Fibroblast of villous mesenchyme (primary cell): ENCODE results near the gene MMP25. TPM values are rescaled to one million over a fixed set of nuclear protein-coding genes. Genes with fewer than 3 reads are reported as not detected.

Experiments
- DNase-seq: peaks from one replicate; pipeline ENCODE4 v3.0.0-alpha.2; 2010; ENCODE audit warnings: low read depth
- H3K4me3 ChIP-seq: 2 replicates; pipeline ENCODE4 v1.5.1; 2011; ENCODE audit warnings: low read depth, mild to moderate bottlenecking, low read length
- total RNA-seq: library from RNA; depleted of rRNA; stranded (reverse); fragments of >200 nt; gene quantifications from 2 replicates; pipeline ENCODE4 v1.2.3, GENCODE V29; 2012
- TF ChIP-seq, protein P1 (sequence below): IDR thresholded peaks from 2 replicates; pipeline ENCODE4 v1.5.1; 2012; ENCODE audit warnings: low read depth, mild to moderate bottlenecking, low read length; ENCODE audit not compliant: insufficient read depth

The MMP25 gene
- total RNA-seq, 1 donor = under 0.01 TPM

DNA sequence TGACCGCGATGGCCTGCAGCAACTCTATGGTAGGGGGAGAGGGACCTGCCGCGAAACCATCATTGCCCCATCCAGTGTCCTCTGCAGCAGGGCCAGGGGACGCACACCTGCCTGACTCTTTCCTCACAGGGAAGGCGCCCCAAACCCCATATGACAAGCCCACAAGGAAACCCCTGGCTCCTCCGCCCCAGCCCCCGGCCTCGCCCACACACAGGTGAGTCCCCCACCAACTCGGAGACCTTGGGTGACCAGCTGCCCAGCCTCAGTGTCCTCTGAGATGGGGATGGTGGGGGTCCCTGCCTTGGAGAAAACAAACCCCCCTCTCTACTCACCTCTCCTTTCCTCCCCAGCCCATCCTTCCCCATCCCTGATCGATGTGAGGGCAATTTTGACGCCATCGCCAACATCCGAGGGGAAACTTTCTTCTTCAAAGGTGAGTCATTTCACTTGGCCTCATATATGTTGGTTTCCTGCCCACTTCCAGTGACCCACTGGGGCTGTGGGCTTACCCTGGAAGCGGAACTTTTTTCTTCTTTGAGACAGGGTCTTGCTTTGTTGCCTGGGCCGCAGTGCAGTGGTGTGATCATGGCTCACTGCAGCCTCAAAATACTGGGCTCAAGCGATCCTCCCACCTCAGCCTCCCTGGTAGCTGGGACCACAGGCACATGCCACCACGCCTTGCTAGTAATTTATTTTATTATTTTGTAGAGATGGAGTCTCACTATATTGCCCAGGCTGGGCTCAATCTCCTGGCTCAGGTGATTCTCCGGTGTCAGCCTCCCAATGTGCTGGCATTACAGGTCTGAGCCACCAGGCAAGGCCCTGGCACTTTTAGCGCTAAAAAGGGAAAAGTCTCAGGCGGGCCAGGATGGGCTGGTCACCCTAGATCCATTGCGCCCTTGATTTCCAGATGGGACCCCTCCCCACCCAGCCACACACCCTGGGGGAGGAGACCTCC lies 11.1 kb downstream of the MMP25 start:
- TF ChIP-seq, protein P1, sequence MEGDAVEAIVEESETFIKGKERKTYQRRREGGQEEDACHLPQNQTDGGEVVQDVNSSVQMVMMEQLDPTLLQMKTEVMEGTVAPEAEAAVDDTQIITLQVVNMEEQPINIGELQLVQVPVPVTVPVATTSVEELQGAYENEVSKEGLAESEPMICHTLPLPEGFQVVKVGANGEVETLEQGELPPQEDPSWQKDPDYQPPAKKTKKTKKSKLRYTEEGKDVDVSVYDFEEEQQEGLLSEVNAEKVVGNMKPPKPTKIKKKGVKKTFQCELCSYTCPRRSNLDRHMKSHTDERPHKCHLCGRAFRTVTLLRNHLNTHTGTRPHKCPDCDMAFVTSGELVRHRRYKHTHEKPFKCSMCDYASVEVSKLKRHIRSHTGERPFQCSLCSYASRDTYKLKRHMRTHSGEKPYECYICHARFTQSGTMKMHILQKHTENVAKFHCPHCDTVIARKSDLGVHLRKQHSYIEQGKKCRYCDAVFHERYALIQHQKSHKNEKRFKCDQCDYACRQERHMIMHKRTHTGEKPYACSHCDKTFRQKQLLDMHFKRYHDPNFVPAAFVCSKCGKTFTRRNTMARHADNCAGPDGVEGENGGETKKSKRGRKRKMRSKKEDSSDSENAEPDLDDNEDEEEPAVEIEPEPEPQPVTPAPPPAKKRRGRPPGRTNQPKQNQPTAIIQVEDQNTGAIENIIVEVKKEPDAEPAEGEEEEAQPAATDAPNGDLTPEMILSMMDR = no peak
- no peak for DNase-seq
- H3K4me3 ChIP-seq = no peak overlapping the region

GRCh38 chr16:3058139-3059030 lies 12.0 kb downstream of the MMP25 start:
- H3K4me3 ChIP-seq = peak overlapping the region; percentile 81
- TF ChIP-seq, protein P1 = no peak
- DNase-seq = peak; percentile 20

DNA sequence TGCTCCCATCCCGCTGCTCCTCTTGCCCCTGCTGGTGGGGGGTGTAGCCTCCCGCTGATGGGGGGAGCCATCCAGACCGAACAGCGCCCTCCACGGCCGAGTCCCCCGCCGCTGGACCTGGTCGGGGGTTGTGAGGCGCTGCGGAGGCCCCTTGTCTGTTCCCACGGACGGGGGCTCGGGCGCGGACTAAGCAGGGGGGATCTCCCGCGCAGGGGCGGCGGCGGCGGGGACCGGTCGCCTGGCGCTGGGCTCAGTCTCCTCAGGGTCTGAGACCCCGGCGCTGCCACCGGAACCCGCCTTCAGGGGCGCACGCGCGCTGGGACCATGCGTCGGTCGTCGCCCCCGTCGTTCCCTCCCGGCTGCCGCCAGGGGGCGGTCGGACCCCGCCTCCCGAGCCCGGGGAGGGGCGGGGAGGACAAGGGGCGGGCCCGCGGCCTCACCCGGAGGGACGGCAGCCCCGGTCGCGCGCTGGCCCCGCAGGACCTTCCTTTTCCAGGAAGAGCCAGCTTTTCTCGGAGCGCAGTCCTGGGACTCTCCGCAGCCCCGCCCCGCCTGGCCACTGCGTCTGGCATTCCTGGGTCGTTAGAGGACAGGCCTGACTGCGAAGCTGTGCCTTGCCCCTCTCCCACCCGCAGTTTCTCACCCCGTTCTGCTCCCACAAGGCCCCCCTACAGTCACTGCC lies 12.8 kb downstream of the MMP25 start:
- TF ChIP-seq, protein P1 = peak; percentile 53
- H3K4me3 ChIP-seq = peak overlapping the region; percentile 81
- DNase-seq = peak; percentile 89

DNA sequence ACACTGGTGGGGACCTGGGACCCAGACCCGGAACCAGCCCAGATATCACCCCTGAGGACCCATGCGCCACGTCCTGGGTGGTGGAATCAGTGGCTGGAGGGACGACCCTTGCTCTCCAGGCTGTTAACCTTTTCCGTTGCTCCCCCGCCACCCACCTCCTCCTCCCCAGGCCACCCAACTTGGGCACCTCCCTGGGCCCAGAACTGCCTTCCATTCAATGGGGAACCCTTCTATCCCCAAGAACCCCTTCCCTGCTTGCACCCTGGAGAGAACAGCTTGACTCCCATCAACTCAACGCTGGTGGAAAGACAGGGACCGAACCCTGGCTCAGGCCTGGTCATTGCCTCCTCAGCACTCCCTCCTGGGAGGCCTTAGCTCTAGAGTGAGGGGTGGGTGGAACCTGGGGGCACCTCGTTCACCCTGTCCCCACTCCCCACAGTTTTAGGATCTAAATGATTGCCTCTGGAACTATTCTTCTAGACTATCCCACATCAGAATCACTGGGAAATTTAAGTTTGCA lies 13.4 kb downstream of the MMP25 start:
- TF ChIP-seq, protein P1 = no peak
- DNase-seq = no peak
- peak overlapping the region; percentile 43 for H3K4me3 ChIP-seq

GRCh38 chr16:3060339-3061127 lies 14.2 kb downstream of the MMP25 start:
- DNase-seq = no peak
- TF ChIP-seq, protein P1 = no peak
- H3K4me3 ChIP-seq = no peak overlapping the region
